ENCODE results near the gene LETM1. TPM values are rescaled to one million over a fixed set of nuclear protein-coding genes. Genes with fewer than 3 reads are reported as not detected.

LETM1 gene
- total and polyA plus RNA-seq, 12 donors, result 20.7 to 117 (median 37.9) TPM

- Histone ChIP-seq H3K36me3 (replicated peaks in 1 of 2) (no peaks in the 10 kb centered on the region), H3K27ac (peak overlapping the region in 1 of 5 donors; percentile 45), H3K9me3 (replicated peaks in 1 of 3) (no peaks in the 10 kb centered on the region), H3K4me3 (peak overlapping the region in 1 of 4 donors; percentile 59), H3K27me3 (no peaks in the 10 kb centered on the region), H3K4me1 (replicated peaks in 1 of 2) (peaks cover 18 to 21% of the 10 kb centered on the region in 2 donors)
- peak; percentile 43 to 86 (median 79) for DNase-seq
- intact Hi-C loops (cut with DNase I), result no loop called here
- no peak for TF ChIP-seq POLR2A (IDR thresholded peaks at IDR 0.05)
- TF ChIP-seq, protein P1, sequence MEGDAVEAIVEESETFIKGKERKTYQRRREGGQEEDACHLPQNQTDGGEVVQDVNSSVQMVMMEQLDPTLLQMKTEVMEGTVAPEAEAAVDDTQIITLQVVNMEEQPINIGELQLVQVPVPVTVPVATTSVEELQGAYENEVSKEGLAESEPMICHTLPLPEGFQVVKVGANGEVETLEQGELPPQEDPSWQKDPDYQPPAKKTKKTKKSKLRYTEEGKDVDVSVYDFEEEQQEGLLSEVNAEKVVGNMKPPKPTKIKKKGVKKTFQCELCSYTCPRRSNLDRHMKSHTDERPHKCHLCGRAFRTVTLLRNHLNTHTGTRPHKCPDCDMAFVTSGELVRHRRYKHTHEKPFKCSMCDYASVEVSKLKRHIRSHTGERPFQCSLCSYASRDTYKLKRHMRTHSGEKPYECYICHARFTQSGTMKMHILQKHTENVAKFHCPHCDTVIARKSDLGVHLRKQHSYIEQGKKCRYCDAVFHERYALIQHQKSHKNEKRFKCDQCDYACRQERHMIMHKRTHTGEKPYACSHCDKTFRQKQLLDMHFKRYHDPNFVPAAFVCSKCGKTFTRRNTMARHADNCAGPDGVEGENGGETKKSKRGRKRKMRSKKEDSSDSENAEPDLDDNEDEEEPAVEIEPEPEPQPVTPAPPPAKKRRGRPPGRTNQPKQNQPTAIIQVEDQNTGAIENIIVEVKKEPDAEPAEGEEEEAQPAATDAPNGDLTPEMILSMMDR (IDR thresholded peaks at IDR 0.05), result no peak
- 39 to 60% (median 46%) methylated on average over 9 to 41 of the region's 41 CpGs for WGBS, 4 donors
Measured at GRCh38 chr4:1766106-1767060, 89.6 kb downstream of the LETM1 start.

GRCh38 chr4:1765409-1766072 lies 90.4 kb downstream of the LETM1 start:
- 64 to 79% (median 73%) methylated on average over 5 to 10 of the region's 10 CpGs for WGBS, 4 donors
- Histone ChIP-seq H3K9me3 (replicated peaks in 1 of 3) (no peaks in the 10 kb centered on the region), H3K27ac (peak overlapping the region in 1 of 5 donors; percentile 45), H3K27me3 (no peaks in the 10 kb centered on the region), H3K4me3 (no peak overlapping the region), H3K4me1 (replicated peaks in 1 of 2) (peaks cover 18 to 21% of the 10 kb centered on the region in 2 donors), H3K36me3 (replicated peaks in 1 of 2) (no peaks in the 10 kb centered on the region)
- no peak for DNase-seq
- intact Hi-C loops (cut with DNase I), result no loop called here
- TF ChIP-seq, protein P1 (IDR thresholded peaks at IDR 0.05), result no peak
- no peak for TF ChIP-seq POLR2A (IDR thresholded peaks at IDR 0.05)

- Histone ChIP-seq H3K36me3 (replicated peaks in 1 of 2) (no peaks in the 10 kb centered on the region), H3K9me3 (replicated peaks in 1 of 3) (no peaks in the 10 kb centered on the region), H3K4me3 (no peak overlapping the region), H3K4me1 (replicated peaks in 1 of 2) (peaks cover 18 to 21% of the 10 kb centered on the region in 2 donors), H3K27me3 (no peaks in the 10 kb centered on the region), H3K27ac (no peak overlapping the region)
- no peak for TF ChIP-seq POLR2A (IDR thresholded peaks at IDR 0.05)
- TF ChIP-seq, protein P1 (IDR thresholded peaks at IDR 0.05), result no peak
- intact Hi-C loops (cut with DNase I), result no loop called here
- no peak for DNase-seq
- 70 to 89% (median 84%) methylated on average over 2 to 9 of the region's 9 CpGs; no CpG with 5 or more reads in 1 of the 4 donors for WGBS, 4 donors
Measured at GRCh38 chr4:1764670-1765069, 91.3 kb downstream of the LETM1 start.

- Histone ChIP-seq H3K27ac (no peak overlapping the region), H3K27me3 (no peaks in the 10 kb centered on the region), H3K4me3 (peak overlapping the region in 1 of 4 donors; percentile 17), H3K9me3 (replicated peaks in 1 of 3) (no peaks in the 10 kb centered on the region), H3K4me1 (replicated peaks in 1 of 2) (peaks cover 18 to 21% of the 10 kb centered on the region in 2 donors), H3K36me3 (replicated peaks in 1 of 2) (no peaks in the 10 kb centered on the region)
- 0 to 14% (median 11%) methylated on average over 4 to 36 of the region's 36 CpGs; no CpG with 5 or more reads in 1 of the 4 donors for WGBS, 4 donors
- peak in 6 of 7 donors; percentile 56 to 71 (median 60) for DNase-seq
- intact Hi-C loops (cut with DNase I), result no loop called here
- TF ChIP-seq, protein P1 (IDR thresholded peaks at IDR 0.05), result peak in 2 of 6 experiments; percentile 11 to 28
- no peak for TF ChIP-seq POLR2A (IDR thresholded peaks at IDR 0.05)
Measured at GRCh38 chr4:1763550-1764080, 92.3 kb downstream of the LETM1 start.

Measured in adrenal gland (tissue), 12 donors.